ENCODE data around the gene SLC31A1.
A peak's percentile ranks its signal among the peaks of the same experiment; 100 is the strongest.

Gene SLC31A1

DNA sequence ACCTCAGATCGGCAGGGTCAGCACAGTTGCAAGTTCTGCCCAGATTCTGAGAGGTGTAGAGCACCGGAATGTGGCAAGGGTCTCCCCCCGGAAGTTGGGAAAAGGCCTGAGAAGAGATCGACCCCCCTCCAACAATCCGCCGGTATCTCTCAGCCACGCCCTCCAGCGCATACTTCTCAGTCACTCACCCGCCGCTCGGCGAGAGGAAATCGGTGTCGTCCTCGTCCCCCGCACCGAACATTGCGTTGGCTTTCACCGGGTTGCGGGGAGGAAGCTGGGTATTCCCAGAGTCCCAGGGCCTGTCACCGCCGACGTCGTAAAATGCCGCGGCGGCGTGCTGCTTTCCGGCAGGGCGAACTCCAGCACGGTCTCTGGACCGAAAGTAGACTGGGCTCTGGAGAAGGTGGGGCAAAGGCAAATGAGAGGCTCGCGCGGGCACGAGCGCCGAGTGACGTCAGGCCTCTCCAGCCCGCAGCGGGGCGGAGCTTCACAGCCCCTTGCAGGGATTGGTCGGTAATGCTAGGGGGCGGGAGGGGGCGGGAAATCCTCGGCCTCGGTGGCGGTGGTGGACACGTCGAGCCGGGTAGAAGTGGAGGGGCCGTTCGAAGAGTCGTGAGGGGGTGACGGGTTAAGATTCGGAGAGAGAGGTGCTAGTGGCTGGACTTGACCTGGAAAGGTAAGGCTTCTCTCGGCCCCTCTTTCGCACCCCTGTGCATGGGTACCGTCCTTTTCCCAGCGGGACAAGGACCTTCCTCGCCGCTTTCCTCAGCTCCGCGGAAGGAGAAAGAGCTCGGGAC lies at the start of gene SLC31A1, which contains the start of gene FKBP15:
TSS of gene SLC31A1 (plus strand) at position 542 of the 797 bp plus-strand sequence. CDS start 34,605 bp downstream, outside the sequence.
TSS of gene FKBP15 (minus strand) at position 275 of the 797 bp plus-strand sequence. CDS start at position 241, 34 bp downstream.
- peak within 1 kb of the TSS; percentile 94 for H3K27ac ChIP-seq (ENCODE audit: low read depth, low read length)
- peak within 1 kb of the TSS; percentile 94 for H3K4me3 ChIP-seq (ENCODE audit: low read length)
- peaks cover 17% of the 10 kb centered on the region for H3F3A ChIP-seq (ENCODE audit: control insufficient read depth, insufficient read depth)
- peak within 1 kb of the TSS; percentile 93 for H3K4me2 ChIP-seq (ENCODE audit: low read length)
- H3K9me2 ChIP-seq (replicated peaks; ENCODE audit: control insufficient read depth, low read length) = no peaks in the 10 kb centered on the region
- peaks cover 95% of the 10 kb centered on the region for H3K79me2 ChIP-seq (ENCODE audit: control insufficient read depth, low read length)
- H3K36me3 ChIP-seq (ENCODE audit: control insufficient read depth, low read length) = peaks cover 55% of the 10 kb centered on the region
- H4K20me1 ChIP-seq (ENCODE audit: control insufficient read depth, insufficient read depth, low read depth, low read length) = peaks cover 3% of the 10 kb centered on the region; the same call in 1 of the 2 replicates
- H3K4me1 ChIP-seq (ENCODE audit: control insufficient read depth, low read length) = peaks cover 51% of the 10 kb centered on the region
- no peaks in the 10 kb centered on the region for H3K9me3 ChIP-seq (ENCODE audit: control insufficient read depth, insufficient read depth, low read length)
- TF ChIP-seq, protein P1, sequence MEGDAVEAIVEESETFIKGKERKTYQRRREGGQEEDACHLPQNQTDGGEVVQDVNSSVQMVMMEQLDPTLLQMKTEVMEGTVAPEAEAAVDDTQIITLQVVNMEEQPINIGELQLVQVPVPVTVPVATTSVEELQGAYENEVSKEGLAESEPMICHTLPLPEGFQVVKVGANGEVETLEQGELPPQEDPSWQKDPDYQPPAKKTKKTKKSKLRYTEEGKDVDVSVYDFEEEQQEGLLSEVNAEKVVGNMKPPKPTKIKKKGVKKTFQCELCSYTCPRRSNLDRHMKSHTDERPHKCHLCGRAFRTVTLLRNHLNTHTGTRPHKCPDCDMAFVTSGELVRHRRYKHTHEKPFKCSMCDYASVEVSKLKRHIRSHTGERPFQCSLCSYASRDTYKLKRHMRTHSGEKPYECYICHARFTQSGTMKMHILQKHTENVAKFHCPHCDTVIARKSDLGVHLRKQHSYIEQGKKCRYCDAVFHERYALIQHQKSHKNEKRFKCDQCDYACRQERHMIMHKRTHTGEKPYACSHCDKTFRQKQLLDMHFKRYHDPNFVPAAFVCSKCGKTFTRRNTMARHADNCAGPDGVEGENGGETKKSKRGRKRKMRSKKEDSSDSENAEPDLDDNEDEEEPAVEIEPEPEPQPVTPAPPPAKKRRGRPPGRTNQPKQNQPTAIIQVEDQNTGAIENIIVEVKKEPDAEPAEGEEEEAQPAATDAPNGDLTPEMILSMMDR (IDR thresholded peaks at IDR 0.05; ENCODE audit: low read depth, low read length, poor library complexity, severe bottlenecking) = no peak
- no peak for TF ChIP-seq EZH2phosphoT487 (IDR thresholded peaks at IDR 0.05; ENCODE audit: borderline replicate concordance, low read length)
- no peaks in the 10 kb centered on the region for H3K27me3 ChIP-seq (ENCODE audit: control insufficient read depth, low read length)

DNA sequence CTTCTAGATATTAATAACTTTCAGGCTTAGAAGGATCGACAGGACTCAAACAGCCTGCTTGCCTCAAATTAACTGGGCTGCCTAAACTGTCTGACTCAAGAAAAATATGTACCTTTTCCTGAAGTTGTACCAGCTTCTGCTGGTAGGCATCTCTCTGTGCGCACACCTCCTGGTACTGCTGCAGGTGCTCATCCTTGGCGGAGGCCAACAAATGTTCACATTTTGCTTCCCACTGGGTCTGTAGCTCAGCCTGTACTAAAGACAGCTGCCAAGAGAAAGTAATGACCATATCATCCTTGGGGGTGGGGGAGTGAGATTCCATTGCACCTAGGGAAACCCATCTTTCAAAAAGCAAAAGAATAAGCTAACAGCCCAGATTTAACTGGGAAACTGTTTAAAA lies 48.0 kb upstream of the SLC31A1 start:
- Histone ChIP-seq H3K4me3 (ENCODE audit: low read length) (no peak overlapping the region), H3K27ac (ENCODE audit: low read depth, low read length) (no peak overlapping the region), H3F3A (ENCODE audit: control insufficient read depth, insufficient read depth) (no peaks in the 10 kb centered on the region), H4K20me1 (ENCODE audit: control insufficient read depth, insufficient read depth, low read depth, low read length) (no peaks in the 10 kb centered on the region), H3K4me1 (ENCODE audit: control insufficient read depth, low read length) (no peaks in the 10 kb centered on the region), H3K27me3 (ENCODE audit: control insufficient read depth, low read length) (no peaks in the 10 kb centered on the region), H3K36me3 (ENCODE audit: control insufficient read depth, low read length) (peaks cover 94% of the 10 kb centered on the region), H3K79me2 (ENCODE audit: control insufficient read depth, low read length) (no peaks in the 10 kb centered on the region), H3K9me2 (replicated peaks; ENCODE audit: control insufficient read depth, low read length) (no peaks in the 10 kb centered on the region), H3K4me2 (ENCODE audit: low read length) (no peak overlapping the region), H3K9me3 (ENCODE audit: control insufficient read depth, insufficient read depth, low read length) (no peaks in the 10 kb centered on the region)
- TF ChIP-seq, protein P1 (IDR thresholded peaks at IDR 0.05; ENCODE audit: low read depth, low read length, poor library complexity, severe bottlenecking) = no peak
- no peak for TF ChIP-seq EZH2phosphoT487 (IDR thresholded peaks at IDR 0.05; ENCODE audit: borderline replicate concordance, low read length)

DNA sequence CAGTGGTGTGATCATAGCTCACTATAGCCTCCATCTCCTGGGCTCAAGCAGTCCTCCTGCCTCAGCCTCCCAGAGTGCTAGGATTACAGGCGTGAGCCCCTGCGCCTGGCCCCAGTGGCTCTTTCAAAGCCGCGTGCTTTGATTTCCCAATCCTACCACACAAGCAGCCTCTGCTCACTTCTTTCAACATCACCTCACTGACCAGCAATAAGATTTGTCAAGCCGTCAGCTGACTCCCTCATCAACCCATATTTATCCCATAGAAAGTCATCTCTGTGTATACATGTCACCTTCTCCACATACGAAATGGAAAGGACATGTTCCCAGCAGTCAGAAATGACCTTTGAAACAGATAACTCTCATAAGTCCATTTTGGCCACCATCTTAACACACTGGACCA lies 44.5 kb upstream of the SLC31A1 start:
- Histone ChIP-seq H3K79me2 (ENCODE audit: control insufficient read depth, low read length) (no peaks in the 10 kb centered on the region), H3K36me3 (ENCODE audit: control insufficient read depth, low read length) (peaks cover 93% of the 10 kb centered on the region), H4K20me1 (ENCODE audit: control insufficient read depth, insufficient read depth, low read depth, low read length) (no peaks in the 10 kb centered on the region), H3F3A (ENCODE audit: control insufficient read depth, insufficient read depth) (no peaks in the 10 kb centered on the region), H3K27me3 (ENCODE audit: control insufficient read depth, low read length) (no peaks in the 10 kb centered on the region), H3K4me3 (ENCODE audit: low read length) (no peak overlapping the region), H3K9me2 (replicated peaks; ENCODE audit: control insufficient read depth, low read length) (no peaks in the 10 kb centered on the region), H3K27ac (ENCODE audit: low read depth, low read length) (no peak overlapping the region), H3K9me3 (ENCODE audit: control insufficient read depth, insufficient read depth, low read length) (no peaks in the 10 kb centered on the region), H3K4me1 (ENCODE audit: control insufficient read depth, low read length) (peaks cover 7% of the 10 kb centered on the region), H3K4me2 (ENCODE audit: low read length) (no peak overlapping the region)
- TF ChIP-seq, protein P1 (IDR thresholded peaks at IDR 0.05; ENCODE audit: low read depth, low read length, poor library complexity, severe bottlenecking) = no peak
- TF ChIP-seq EZH2phosphoT487 (IDR thresholded peaks at IDR 0.05; ENCODE audit: borderline replicate concordance, low read length) = no peak

All from DOHH2 (cell line).